Measurements from ENCODE around the gene ROCK2. TPM values are rescaled to one million over a fixed set of nuclear protein-coding genes. Genes with fewer than 3 reads are reported as not detected.

The ROCK2 gene
- total RNA-seq, 1 experiment from 2014 or later, result 79.3 TPM

DNA sequence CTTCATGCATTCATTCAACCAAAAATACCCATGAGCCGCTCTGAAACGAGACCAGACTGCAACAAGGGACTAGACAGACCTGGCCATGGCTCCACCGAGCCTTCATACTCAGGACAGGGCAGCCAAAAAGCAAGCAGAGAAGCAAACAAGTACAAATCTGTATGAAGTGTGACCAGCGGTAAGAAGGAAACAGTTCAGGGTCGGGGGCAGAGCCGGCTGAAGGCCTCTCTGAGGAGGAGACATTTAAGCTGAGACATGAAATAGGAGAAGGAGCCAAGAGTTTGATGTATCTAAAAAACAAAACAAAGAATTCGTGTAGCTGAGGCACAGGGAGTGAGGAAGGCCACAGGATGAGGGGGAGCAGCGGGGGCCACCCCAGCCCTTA, 210.5 kb downstream of the ROCK2 start:
- Histone ChIP-seq H3K27me3 (replicated peaks) (no peaks in the 10 kb centered on the region), H3K27ac (no peak overlapping the region), H3K4me3 (no peak overlapping the region), H3K36me3 (no peaks in the 10 kb centered on the region), H3K9me3 (replicated peaks) (no peaks in the 10 kb centered on the region), H3K4me1 (replicated peaks) (peaks cover 6% of the 10 kb centered on the region; the same call in 1 of the 2 replicates)
- no peak for DNase-seq (ENCODE audit: low read depth in 1 of 2, low spot score in 2 of 2)

DNA sequence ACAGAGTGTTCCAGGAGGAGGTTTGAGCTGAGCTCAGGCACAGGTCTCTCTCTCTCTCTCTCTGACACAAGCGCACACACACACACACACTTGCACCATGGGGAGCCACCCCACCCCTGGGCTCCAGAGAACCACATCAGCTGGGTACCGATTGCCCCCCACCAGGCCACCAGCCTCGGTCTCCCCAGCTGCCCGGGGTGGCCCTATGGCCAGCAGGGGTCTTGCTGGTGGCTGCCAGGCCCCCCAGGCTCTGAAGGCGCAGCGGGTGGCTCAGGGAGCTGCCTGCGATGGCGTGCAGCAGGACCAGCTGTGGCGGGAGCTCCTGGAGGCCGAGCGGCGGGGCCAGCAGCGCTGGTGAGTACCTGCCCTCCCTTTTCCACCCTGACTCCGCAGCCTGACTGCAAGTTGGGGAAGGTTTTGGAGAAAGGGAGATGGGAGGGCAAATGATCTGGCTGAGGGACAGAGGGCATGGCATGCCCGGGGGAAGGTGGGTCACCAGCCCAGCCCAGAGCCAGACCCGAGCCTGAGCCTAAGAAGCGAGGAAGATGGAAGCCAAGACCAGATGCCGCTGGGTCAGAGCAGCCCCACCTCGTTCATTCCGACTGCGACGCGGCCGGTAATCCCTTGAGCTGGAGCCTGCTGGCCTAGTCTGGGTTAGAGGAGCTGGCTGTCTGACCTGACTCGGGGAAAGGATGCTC, 211.0 kb downstream of the ROCK2 start:
- Histone ChIP-seq H3K27me3 (replicated peaks) (no peaks in the 10 kb centered on the region), H3K9me3 (replicated peaks) (no peaks in the 10 kb centered on the region), H3K4me3 (peak overlapping the region; percentile 35), H3K4me1 (replicated peaks) (peaks cover 10% of the 10 kb centered on the region), H3K36me3 (no peaks in the 10 kb centered on the region), H3K27ac (peak overlapping the region; percentile 26; the same call in 1 of the 2 replicates)
- no peak for DNase-seq (ENCODE audit: low read depth in 1 of 2, low spot score in 2 of 2)

DNA sequence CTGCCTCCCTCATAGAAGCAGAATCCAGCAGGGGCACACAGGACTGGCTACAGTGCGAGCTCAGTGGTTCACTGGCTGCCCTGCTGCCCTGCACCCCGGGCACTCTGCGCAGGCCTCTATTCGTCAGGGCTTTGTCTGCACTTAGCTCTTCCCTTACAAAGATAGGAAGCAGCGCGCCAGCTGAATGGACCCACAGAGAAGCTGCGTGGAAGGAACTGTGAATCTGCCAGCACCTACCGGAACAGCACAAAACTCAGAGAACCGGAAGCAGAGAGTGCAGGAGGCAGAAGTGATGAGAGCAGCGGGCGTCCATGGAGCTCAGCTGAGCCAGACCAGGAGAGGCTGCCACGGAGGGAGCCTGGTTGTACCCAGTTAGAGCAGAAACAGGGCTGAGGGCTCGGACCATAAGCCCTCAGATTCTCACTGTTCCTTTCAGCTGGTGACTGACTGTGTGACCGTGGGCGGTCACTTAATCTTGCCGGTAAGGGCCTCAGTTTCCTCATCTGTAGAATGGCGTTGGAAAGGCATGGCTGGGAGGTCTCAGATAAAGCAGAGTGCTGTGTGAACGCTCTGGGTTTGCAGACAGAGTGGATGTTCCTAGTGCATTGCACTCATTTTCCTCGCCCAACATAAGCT, 212.3 kb downstream of the ROCK2 start:
- no peak overlapping the region for H3K4me3 ChIP-seq
- no peaks in the 10 kb centered on the region for H3K36me3 ChIP-seq
- peaks cover 15% of the 10 kb centered on the region for H3K4me1 ChIP-seq (replicated peaks)
- DNase-seq (ENCODE audit: low read depth in 1 of 2, low spot score in 2 of 2), result no peak
- H3K27ac ChIP-seq, result no peak overlapping the region
- no peaks in the 10 kb centered on the region for H3K27me3 ChIP-seq (replicated peaks)
- H3K9me3 ChIP-seq (replicated peaks), result no peaks in the 10 kb centered on the region

DNA sequence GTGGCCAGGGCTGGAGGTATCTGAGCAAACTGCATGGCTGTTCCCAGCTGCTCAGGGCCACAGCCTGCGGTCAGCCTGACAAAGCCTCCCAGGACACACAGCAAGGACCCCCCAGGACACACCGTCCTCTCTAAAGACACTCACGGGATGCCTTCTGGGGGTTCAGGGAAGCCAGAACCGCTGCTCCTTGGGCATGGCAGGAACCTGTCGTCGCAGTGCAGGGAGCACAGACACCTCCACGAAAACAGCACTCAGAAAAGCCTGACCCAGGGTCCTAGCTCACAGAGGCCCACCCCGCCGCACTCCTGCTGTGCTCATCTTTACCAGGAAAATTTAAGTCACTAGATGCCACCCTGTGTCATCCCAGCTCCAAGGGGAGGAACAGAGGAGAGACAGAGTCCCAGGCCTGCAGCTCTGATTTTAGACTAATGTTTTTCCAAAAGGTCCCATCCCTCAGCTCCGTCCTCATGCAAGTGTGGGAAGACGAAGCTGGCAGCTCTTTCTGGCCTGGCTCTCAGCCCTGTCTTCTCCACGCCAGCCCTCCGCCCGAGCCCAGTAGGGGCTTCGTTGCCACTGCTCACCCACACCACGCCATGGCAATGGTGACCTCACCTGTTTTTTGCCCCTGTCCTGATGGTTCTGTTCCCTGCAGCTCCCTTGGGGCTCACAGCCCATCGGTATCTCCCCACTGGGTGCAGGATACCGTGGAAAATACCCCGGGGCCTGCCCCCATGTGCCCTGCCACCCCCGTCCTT, 213.1 kb downstream of the ROCK2 start:
- no peaks in the 10 kb centered on the region for H3K36me3 ChIP-seq
- no peak overlapping the region for H3K4me3 ChIP-seq
- no peaks in the 10 kb centered on the region for H3K27me3 ChIP-seq (replicated peaks)
- no peak overlapping the region for H3K27ac ChIP-seq
- peaks cover 15% of the 10 kb centered on the region for H3K4me1 ChIP-seq (replicated peaks)
- no peak for DNase-seq (ENCODE audit: low read depth in 1 of 2, low spot score in 2 of 2)
- H3K9me3 ChIP-seq (replicated peaks), result no peaks in the 10 kb centered on the region

Other genes with a start within 250 kb of the ROCK2 start
- gene SLC66A3, start 189.2 kb downstream of the ROCK2 start, total RNA-seq (2014; rRNA removed; shearing (Covaris generic)), result 34.7 and 35.7 TPM in 2 replicates
- 11.7 and 25.6 TPM in 2 replicates for gene E2F6, start 121.5 kb upstream of the ROCK2 start, total RNA-seq (2014; rRNA removed; shearing (Covaris generic))
- gene GREB1, start 189.4 kb upstream of the ROCK2 start, total RNA-seq (2014; rRNA removed; shearing (Covaris generic)), result not detected in 2 replicates